A549 treated with ZK216348 at 1 μM for 4 hours (cell line): ENCODE data around the gene GMCL2. TPM values are rescaled to one million over a fixed set of nuclear protein-coding genes. Genes with fewer than 3 reads are reported as not detected.

ENCODE experiments used
- total RNA-seq: library from RNA; stranded (reverse); fragments of 200-300 nt; extraction: Qiagen RNA extraction; gene quantifications from 5 replicates; pipeline ENCODE4 v1.2.3, GENCODE V29; 2022; ENCODE audit warnings: low read depth

Gene GMCL2, protein sequence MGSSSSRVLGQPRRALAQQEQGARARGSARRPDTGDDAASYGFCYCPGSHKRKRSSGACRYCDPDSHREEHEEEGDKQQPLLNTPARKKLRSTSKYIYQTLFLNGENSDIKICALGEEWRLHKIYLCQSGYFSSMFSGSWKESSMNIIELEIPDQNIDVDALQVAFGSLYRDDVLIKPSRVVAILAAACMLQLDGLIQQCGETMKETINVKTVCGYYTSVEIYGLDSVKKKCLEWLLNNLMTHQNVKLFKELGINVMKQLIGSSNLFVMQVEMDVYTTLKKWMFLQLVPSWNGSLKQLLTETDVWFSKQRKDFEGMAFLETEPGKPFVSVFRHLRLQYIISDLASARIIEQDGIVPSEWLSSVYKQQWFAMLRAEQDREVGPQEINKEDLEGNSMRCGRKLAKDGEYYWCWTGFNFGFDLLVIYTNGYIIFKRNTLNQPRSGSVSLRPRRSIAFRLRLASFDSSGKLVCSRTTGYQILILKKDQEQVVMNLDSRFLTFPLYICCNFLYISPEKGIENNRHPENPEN
- total RNA-seq = not detected in 5 replicates

DNA sequence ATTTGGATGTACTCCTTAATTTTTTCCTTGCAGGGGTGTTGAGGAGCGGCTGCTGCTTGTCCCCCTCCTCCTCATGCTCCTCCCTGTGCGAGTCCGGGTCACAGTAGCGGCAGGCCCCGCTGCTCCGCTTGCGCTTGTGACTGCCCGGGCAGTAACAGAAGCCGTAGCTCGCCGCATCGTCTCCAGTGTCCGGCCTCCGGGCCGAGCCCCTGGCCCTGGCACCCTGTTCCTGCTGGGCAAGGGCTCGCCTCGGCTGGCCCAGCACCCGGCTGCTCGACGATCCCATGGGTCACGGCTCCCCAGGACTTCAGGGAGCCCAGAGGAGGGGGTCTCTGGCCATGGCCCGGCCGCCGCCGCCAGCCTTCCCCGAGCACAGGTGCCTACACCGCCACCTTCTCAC is at the start of gene GMCL2:
TSS of gene GMCL2 (minus strand) at position 358 of the 400 bp plus-strand sequence. CDS start at position 286, 72 bp downstream.

DNA sequence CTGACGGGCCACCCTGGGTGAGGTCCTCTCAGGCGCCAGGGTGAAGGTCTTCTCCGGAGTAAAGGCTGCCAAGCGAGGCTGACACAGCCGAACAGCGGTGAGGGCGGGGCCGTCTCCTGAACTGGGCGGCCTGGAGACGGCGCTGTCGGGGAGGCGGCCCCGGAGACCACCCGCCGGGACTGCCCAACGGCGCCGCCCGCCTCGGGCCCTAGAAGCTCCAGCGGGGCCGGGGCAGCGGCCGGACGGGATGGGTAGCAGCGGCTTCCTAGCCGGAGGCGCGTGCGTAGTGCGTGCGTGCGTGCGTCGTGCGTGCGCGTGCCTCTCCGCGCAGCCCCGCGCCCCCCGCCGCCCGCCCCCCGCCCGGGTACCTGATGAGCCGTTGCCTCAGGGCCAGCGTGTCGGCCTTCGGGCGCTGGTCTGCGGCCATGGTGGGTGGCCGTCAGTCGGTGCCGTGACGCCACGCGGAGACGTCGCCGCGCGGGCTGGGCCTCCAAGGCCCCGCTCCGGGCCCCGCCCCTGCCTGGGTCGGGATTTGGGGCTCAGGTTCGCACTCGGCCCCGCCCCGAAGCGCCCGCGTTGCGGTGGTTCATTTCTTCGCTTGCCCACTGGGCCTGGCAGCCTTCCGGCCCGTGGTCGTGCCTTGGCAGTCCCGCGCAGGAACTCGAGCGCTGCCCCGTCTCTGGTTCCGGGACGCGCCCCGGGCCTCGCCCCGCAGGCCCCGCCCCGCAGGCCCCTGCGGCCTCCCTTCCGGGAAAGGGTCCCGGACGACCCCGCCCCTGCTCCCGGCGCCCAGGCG is 45.2 kb upstream of the GMCL2 start, which contains the start of gene PHYKPL:
TSS of gene PHYKPL (minus strand) at position 679 of the 796 bp plus-strand sequence. CDS start at position 427, 252 bp downstream.

DNA sequence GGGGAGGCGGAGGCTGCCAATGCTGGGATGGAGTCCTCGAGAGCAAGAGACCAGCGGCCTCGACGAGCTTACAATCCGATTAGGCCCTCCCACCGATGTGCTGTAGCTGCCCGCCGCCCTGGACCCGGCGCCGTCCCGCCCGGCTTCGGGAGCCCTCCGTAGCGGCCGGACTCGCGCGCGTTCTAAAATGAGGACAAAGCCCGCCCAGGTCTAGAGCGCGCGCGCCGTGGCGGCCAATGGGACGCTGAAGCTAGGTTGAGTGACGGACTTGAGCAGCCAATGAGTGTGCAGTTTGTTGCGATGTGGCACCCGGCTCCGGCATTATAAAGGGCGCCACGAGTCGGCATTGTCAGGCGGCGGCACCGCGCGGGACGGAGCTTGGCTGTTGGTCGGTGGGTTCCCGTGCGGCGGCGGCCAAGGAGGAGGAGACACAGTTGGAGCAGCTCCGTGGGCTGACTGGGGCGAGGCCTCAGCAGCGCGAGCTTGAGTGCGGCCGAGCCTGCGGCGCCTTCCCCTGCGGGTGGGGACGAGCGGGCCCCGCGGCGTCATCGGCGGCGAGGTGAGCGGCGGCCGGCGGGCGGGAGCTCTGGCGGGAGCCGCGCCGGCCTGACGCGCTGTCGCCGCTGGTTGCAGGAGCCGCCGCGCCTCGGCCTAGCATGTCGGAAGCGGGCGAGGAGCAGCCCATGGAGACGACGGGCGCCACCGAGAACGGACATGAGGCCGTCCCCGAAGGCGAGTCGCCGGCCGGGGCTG is 17.2 kb upstream of the GMCL2 start, which contains the start of gene HNRNPAB:
TSS of gene HNRNPAB (plus strand) at position 352 of the 753 bp plus-strand sequence. CDS start at position 657, 305 bp downstream.

DNA sequence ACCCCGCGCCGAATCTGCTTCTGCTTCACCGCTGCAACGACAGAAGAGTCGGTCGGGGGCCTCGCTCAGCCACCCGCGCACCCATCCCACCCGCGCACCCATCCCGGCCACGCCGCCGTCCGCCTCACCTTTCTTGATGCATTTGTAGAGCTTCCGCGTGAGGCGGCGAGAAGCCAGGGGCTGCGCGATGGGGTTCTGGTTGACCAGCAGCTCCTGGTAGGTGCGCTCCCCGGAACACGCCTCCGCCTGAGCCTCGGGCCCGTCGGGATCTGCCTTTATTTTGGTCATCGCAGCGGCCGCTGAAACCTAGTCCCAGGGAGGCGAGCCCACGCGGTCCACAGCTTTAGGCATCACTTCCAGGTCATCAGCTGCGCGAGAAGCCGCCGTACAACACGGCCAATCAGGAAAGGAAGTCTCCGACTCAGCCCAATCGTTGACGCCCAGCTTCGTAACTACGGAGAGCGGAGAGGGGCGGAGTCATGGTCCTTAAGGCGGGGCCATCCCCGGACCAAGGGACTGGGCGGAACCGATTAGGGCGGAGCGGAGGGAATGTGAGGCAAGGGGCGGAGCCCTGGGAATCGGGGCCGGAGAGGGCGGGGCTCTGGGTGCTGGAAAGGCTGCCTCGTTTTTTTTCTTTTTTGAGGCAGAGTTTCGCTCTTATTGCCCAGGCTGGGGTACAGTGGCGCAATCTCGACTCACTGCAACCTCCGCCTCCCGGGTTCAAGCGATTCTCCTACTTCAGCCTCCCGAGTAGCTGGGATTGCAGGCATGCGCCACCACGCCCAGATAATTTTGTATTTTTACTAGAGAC is 33.4 kb downstream of the GMCL2 start, which contains the start of gene NHP2:
TSS of gene NHP2 (minus strand) at position 356 of the 811 bp plus-strand sequence. CDS start at position 288, 68 bp downstream.

Other genes with a start within 250 kb of the GMCL2 start
- gene PROP1, start 191.1 kb downstream of the GMCL2 start, total RNA-seq = 0.19 TPM in 1 of 5 replicates, not detected in the others
- gene N4BP3, start 73.8 kb downstream of the GMCL2 start, total RNA-seq = 0.73 to 1.1 TPM (median 1.0 TPM) in 5 replicates
- gene RMND5B, start 56.4 kb downstream of the GMCL2 start, total RNA-seq = 18.6 to 33.5 TPM (median 32.3 TPM) in 5 replicates
- gene NHP2, start 33.5 kb downstream of the GMCL2 start, total RNA-seq = 384 to 453 TPM (median 422 TPM) in 5 replicates
- 320 to 421 TPM (median 337 TPM) in 5 replicates for gene HNRNPAB, start 17.2 kb upstream of the GMCL2 start, total RNA-seq
- gene PHYKPL, start 45.4 kb upstream of the GMCL2 start, total RNA-seq = 6.5 to 12.0 TPM (median 9.9 TPM) in 5 replicates